WTC11 (cell line): Measurements from ENCODE around the gene MAGI2. TPM values are rescaled to one million over a fixed set of nuclear protein-coding genes. Genes with fewer than 3 reads are reported as not detected.

Experiments
- ATAC-seq: fragments of 200-7000 bp; cut with Tn5 transposase; 2 replicates; pipeline ENCODE4 v1.10.0; 2021; ENCODE audit warnings: mild to moderate bottlenecking, moderate library complexity
- CTCF ChIA-PET: fragments of 300-600 bp; sonication (Branson Sonifier 250); formaldehyde crosslinking; loops from one replicate; lab custom pipeline; 2021; ENCODE audit warnings: antibody characterized with exemption; lab: Charles Lee
- POLR2A ChIA-PET: fragments of 350-600 bp; sonication (Branson Sonifier 250); formaldehyde crosslinking; loops from one replicate; lab custom pipeline; 2021; ENCODE audit warnings: antibody characterized with exemption; lab: Charles Lee
- DNase-seq: peaks from one replicate; pipeline ENCODE4 v3.0.0; 2021; ENCODE audit warnings: low spot score
- H3K27ac Mint-ChIP-seq: 2 replicates; pipeline ENCODE4 v1.8.0; 2021; ENCODE audit warnings: mixed read lengths
- H3K27me3 Mint-ChIP-seq: 2 replicates; pipeline ENCODE4 v1.8.0; 2021; ENCODE audit warnings: low read depth, mild to moderate bottlenecking, moderate library complexity, mixed read lengths
- H3K36me3 Mint-ChIP-seq: 2 replicates; pipeline ENCODE4 v1.8.0; 2021; ENCODE audit warnings: mixed read lengths
- H3K4me1 Mint-ChIP-seq: 2 replicates; pipeline ENCODE4 v1.8.0; 2022; ENCODE audit warnings: mixed read lengths
- H3K4me3 Mint-ChIP-seq: 2 replicates; pipeline ENCODE4 v1.8.0; 2021; ENCODE audit warnings: mild to moderate bottlenecking, moderate library complexity, mixed read lengths
- H3K9me3 Mint-ChIP-seq: 2 replicates; pipeline ENCODE4 v1.8.0; 2021; ENCODE audit warnings: mixed read lengths
- AFF4 ChIP-seq: sonication (generic); formaldehyde crosslinking; IDR thresholded peaks from 2 replicates; pipeline ENCODE4 v1.8.1; 2023; ENCODE audit warnings: mild to moderate bottlenecking, missing genetic modification reagents, borderline replicate concordance
- FOXP1 ChIP-seq: sonication (generic); formaldehyde crosslinking; IDR thresholded peaks from 2 replicates; pipeline ENCODE4 v1.8.0; 2022; ENCODE audit warnings: missing genetic modification reagents, mild to moderate bottlenecking, moderate library complexity, borderline replicate concordance
- IRF1 ChIP-seq: sonication (generic); formaldehyde crosslinking; IDR thresholded peaks from 2 replicates; pipeline ENCODE4 v1.8.0; 2023; ENCODE audit warnings: missing genetic modification reagents
- IRF2 ChIP-seq: sonication (generic); formaldehyde crosslinking; IDR thresholded peaks from 2 replicates; pipeline ENCODE4 v1.8.0; 2022; ENCODE audit warnings: low read depth, missing genetic modification reagents, borderline replicate concordance
- NFATC4 ChIP-seq: fragments of 250-450 bp; sonication (Bioruptor Pico); IDR thresholded peaks from 2 replicates; pipeline ENCODE4 v1.9.0; 2021; ENCODE audit warnings: mild to moderate bottlenecking
- NR1H2 ChIP-seq: sonication (generic); formaldehyde crosslinking; IDR thresholded peaks from 2 replicates; pipeline ENCODE4 v1.9.0; 2021; ENCODE audit warnings: mild to moderate bottlenecking, moderate library complexity, missing genetic modification reagents
- NR2C2 ChIP-seq: sonication (generic); formaldehyde crosslinking; IDR thresholded peaks from 2 replicates; pipeline ENCODE4 v1.8.0; 2022; ENCODE audit warnings: mild to moderate bottlenecking, missing genetic modification reagents
- SMAD4 ChIP-seq: sonication (generic); formaldehyde crosslinking; IDR thresholded peaks from 2 replicates; pipeline ENCODE4 v1.8.0; 2022; ENCODE audit warnings: mild to moderate bottlenecking, missing genetic modification reagents
- ZMAT4 ChIP-seq: fragments of 250-450 bp; sonication (Bioruptor Pico); IDR thresholded peaks from 2 replicates; pipeline ENCODE4 v1.9.0; 2021; ENCODE audit warnings: mild to moderate bottlenecking
- ZNF263 ChIP-seq: sonication (generic); formaldehyde crosslinking; IDR thresholded peaks from 2 replicates; pipeline ENCODE4 v1.8.1; 2022; ENCODE audit warnings: low read depth, mild to moderate bottlenecking, moderate library complexity, missing genetic modification reagents
- total RNA-seq: library from RNA; stranded (reverse); gene quantifications from 3 replicates; pipeline ENCODE4 v1.2.3, GENCODE V29; 2021
- TF ChIP-seq, protein P1 (sequence below): fragments of 250-450 bp; sonication (Bioruptor Pico); IDR thresholded peaks from 2 replicates; pipeline ENCODE4 v2.1.2; 2022; ENCODE audit warnings: mild to moderate bottlenecking, moderate library complexity
- TF ChIP-seq, protein P2 (sequence below): sonication (generic); formaldehyde crosslinking; IDR thresholded peaks from 2 replicates; pipeline ENCODE4 v1.8.0; 2023; ENCODE audit warnings: mild to moderate bottlenecking, missing genetic modification reagents
- TF ChIP-seq, protein P3 (sequence below): fragments of 250-450 bp; sonication (Bioruptor Pico); IDR thresholded peaks from 2 replicates; pipeline ENCODE4 v1.8.0; 2021; ENCODE audit warnings: mild to moderate bottlenecking

The MAGI2 gene
- total RNA-seq, 1 experiment from 2014 or later, result 26.6 TPM

DNA sequence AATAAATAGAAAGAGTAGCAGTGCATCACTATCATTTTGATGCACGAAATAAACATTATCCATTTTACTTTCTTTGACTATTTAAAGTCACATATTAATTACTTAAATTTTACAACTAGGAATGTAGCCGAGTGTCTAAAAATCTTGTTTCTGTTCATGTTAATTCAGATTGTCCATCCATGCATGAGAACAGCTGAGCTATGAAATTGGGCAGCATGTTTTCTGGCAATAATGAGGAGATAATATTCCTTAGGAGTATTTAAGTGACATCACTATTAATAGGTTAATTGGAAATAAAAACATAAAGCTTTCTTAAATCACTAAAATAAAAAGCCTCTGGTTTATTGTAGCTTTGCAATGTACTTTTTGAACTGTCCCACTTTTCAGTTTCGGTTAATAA lies 1361.1 kb downstream of the MAGI2 start (continued):
- TF ChIP-seq, protein P1, sequence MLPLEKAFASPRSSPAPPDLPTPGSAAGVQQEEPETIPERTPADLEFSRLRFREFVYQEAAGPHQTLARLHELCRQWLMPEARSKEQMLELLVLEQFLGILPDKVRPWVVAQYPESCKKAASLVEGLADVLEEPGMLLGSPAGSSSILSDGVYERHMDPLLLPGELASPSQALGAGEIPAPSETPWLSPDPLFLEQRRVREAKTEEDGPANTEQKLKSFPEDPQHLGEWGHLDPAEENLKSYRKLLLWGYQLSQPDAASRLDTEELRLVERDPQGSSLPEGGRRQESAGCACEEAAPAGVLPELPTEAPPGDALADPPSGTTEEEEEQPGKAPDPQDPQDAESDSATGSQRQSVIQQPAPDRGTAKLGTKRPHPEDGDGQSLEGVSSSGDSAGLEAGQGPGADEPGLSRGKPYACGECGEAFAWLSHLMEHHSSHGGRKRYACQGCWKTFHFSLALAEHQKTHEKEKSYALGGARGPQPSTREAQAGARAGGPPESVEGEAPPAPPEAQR (CRISPR knock-in tag), result no peak
- no peak for TF ChIP-seq IRF1 (CRISPR knock-in tag)

DNA sequence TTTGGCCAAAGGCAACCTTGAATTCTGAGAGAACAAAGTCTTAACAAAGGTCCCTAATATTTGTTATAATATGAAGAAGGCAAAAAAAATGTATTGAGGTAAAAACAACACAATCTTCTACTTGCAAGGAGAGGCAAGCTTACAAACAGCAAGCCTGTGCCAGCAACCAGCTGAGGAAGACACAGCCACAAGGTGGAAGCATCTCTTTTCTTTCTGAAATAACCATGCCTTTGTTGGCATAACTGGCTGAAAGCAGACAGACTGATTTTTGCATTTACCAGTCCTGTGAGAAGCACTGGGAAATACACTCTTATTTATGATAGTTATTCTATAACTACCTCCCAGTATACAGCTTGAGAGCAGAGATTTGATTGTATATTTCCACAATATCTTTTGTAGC lies 1362.9 kb downstream of the MAGI2 start:
- ChIA-PET CTCF (interaction anchor here (0.8 to 2.0 kb wide), 6 partner anchors 44 to 1156 kb away, joined by 3 to 16 read pairs (median 3); no protein-coding TSS in a partner anchor), POLR2A (no interaction called here)
- Mint-ChIP-seq H3K9me3 (no peaks in the 10 kb centered on the region), H3K27me3 (no peaks in the 10 kb centered on the region), H3K36me3 (no peaks in the 10 kb centered on the region), H3K4me3 (no peak overlapping the region), H3K4me1 (no peaks in the 10 kb centered on the region), H3K27ac (no peak overlapping the region)
- peak; percentile 47; the same call in 1 of the 2 replicates for ATAC-seq
- TF ChIP-seq NR2C2 (no peak), SMAD4 (CRISPR knock-in tag) (no peak), ZNF263 (CRISPR knock-in tag) (no peak)
- no peak for DNase-seq

DNA sequence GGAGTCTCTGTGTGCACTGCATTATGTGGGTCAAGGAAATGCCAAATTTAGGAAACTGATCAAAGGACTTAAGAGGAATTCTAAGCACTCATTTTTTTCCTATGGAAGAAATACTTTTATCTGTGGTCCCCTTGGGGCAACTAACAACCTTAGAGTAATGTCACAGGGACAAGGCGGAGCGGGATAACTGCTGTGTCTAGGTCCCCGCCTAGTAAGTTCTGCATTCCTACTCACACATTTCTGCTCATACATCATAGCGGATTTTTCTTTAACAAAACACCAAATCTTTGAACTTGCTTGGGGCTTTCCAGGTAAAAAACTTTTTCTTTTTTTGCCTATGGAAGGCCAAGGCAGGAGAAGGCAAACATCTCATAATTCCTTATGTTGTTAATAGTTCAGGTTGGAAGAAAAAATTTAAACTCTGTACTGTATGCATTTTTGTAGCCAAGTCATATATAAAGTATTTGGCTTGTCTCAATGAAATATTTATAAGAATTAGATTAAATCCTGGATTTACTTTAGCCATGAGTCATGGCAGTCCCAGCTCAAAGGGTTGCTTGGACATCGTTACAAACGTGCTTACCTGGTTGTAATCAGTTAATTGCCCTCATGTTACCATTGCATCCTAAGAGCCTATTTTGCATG lies 1369.9 kb downstream of the MAGI2 start:
- no peak for DNase-seq
- POLR2A ChIA-PET, result no interaction called here
- TF ChIP-seq, protein P2, sequence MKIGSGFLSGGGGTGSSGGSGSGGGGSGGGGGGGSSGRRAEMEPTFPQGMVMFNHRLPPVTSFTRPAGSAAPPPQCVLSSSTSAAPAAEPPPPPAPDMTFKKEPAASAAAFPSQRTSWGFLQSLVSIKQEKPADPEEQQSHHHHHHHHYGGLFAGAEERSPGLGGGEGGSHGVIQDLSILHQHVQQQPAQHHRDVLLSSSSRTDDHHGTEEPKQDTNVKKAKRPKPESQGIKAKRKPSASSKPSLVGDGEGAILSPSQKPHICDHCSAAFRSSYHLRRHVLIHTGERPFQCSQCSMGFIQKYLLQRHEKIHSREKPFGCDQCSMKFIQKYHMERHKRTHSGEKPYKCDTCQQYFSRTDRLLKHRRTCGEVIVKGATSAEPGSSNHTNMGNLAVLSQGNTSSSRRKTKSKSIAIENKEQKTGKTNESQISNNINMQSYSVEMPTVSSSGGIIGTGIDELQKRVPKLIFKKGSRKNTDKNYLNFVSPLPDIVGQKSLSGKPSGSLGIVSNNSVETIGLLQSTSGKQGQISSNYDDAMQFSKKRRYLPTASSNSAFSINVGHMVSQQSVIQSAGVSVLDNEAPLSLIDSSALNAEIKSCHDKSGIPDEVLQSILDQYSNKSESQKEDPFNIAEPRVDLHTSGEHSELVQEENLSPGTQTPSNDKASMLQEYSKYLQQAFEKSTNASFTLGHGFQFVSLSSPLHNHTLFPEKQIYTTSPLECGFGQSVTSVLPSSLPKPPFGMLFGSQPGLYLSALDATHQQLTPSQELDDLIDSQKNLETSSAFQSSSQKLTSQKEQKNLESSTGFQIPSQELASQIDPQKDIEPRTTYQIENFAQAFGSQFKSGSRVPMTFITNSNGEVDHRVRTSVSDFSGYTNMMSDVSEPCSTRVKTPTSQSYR (CRISPR knock-in tag), result no peak
- no peak for TF ChIP-seq NR1H2 (CRISPR knock-in tag)
- Mint-ChIP-seq H3K9me3 (no peaks in the 10 kb centered on the region), H3K4me1 (peaks cover 13% of the 10 kb centered on the region), H3K4me3 (no peak overlapping the region), H3K36me3 (no peaks in the 10 kb centered on the region), H3K27me3 (peaks cover 5% of the 10 kb centered on the region), H3K27ac (no peak overlapping the region)
- CTCF ChIA-PET, result interaction anchor here (0.8 kb wide), 1 partner anchor 44 kb away, joined by 6 read pairs; no protein-coding TSS in a partner anchor
- ATAC-seq, result no peak

GRCh38 chr7:78082556-78082955 lies 1370.9 kb downstream of the MAGI2 start:
- Mint-ChIP-seq H3K4me1 (peaks cover 13% of the 10 kb centered on the region), H3K27me3 (peaks cover 10% of the 10 kb centered on the region), H3K27ac (no peak overlapping the region), H3K9me3 (no peaks in the 10 kb centered on the region), H3K4me3 (no peak overlapping the region), H3K36me3 (0 out of 2 replicates have a peak, but pooled peaks cover 3% of the 10 kb centered on the region)
- CTCF ChIA-PET, result interaction anchor here (0.6 to 4.5 kb wide), 9 partner anchors 9 to 882 kb away, joined by 3 to 35 read pairs (median 3); no protein-coding TSS in a partner anchor
- no peak for TF ChIP-seq ZMAT4 (CRISPR knock-in tag)
- no peak for TF ChIP-seq AFF4 (CRISPR knock-in tag)
- no peak for TF ChIP-seq IRF2
- TF ChIP-seq NFATC4 (CRISPR knock-in tag), result no peak
- TF ChIP-seq NR1H2 (CRISPR knock-in tag), result no peak
- TF ChIP-seq, protein P3, sequence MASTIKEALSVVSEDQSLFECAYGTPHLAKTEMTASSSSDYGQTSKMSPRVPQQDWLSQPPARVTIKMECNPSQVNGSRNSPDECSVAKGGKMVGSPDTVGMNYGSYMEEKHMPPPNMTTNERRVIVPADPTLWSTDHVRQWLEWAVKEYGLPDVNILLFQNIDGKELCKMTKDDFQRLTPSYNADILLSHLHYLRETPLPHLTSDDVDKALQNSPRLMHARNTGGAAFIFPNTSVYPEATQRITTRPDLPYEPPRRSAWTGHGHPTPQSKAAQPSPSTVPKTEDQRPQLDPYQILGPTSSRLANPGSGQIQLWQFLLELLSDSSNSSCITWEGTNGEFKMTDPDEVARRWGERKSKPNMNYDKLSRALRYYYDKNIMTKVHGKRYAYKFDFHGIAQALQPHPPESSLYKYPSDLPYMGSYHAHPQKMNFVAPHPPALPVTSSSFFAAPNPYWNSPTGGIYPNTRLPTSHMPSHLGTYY (CRISPR knock-in tag), result no peak
- TF ChIP-seq FOXP1 (CRISPR knock-in tag), result no peak
- POLR2A ChIA-PET, result interaction anchor here (0.6 kb wide), 1 partner anchor 105 kb away, joined by 5 read pairs; no protein-coding TSS in a partner anchor
- ATAC-seq, result no peak
- DNase-seq, result no peak
